ENCODE results near the gene SUV39H1. TPM values are rescaled to one million over a fixed set of nuclear protein-coding genes. Genes with fewer than 3 reads are reported as not detected.

Gene SUV39H1
- total and polyA plus RNA-seq, 2 of the 8 experiments (the other 6 are each of a cell fraction or from before 2014, with no cell fraction given) = 14.8 to 27.8 TPM

- POLR2A ChIA-PET (ENCODE audit: partially characterized antibody) = interaction anchor here (1.2 kb wide), 1 partner anchor 10 kb away, joined by 5 read pairs; no protein-coding TSS in a partner anchor
- H3K79me2 ChIP-seq (ENCODE audit: control insufficient read depth in 1 of 2, insufficient read depth in 2 of 2, low read length in 2 of 2) = no peaks in the 10 kb centered on the region
- no peak for DNase-seq (ENCODE audit: low read depth in 1 of 2, low spot score in 2 of 2)
- H3K23me2 ChIP-seq (ENCODE audit: low read depth, low read length) = no peaks in the 10 kb centered on the region
- no peak for FAIRE-seq
- H3K4ac ChIP-seq (replicated peaks; ENCODE audit: insufficient read length, low read depth, low read length) = no peak overlapping the region
- no peak overlapping the region for H4K8ac ChIP-seq (ENCODE audit: extremely low read depth, insufficient read depth, low read length)
- no peak overlapping the region for H2BK12ac ChIP-seq (ENCODE audit: low read depth, low read length)
- no peaks in the 10 kb centered on the region for H4K20me1 ChIP-seq (replicated peaks in 1 of 2; ENCODE audit: control insufficient read depth in 1 of 2, insufficient read depth in 2 of 2, low read length in 2 of 2)
- H2AFZ ChIP-seq (ENCODE audit: low read length) = no peak overlapping the region
- no peaks in the 10 kb centered on the region for H3K4me1 ChIP-seq (replicated peaks in 1 of 4; ENCODE audit: control insufficient read depth in 3 of 4, insufficient read depth in 4 of 4, low read length in 3 of 4)
- no peak overlapping the region for H2BK20ac ChIP-seq (ENCODE audit: low read length)
- no peak overlapping the region for H3K4me3 ChIP-seq (ENCODE audit: extremely low read depth in 1 of 4, insufficient read depth in 2 of 4, low read depth in 3 of 4, low read length in 4 of 4)
- H3K23ac ChIP-seq (ENCODE audit: insufficient read length) = no peak overlapping the region
- no peaks in the 10 kb centered on the region for H3K9me3 ChIP-seq (ENCODE audit: insufficient read depth in 2 of 2, low read depth in 1 of 2, low read length in 1 of 2)
- H4K5ac ChIP-seq (ENCODE audit: insufficient read length, low read depth, low read length) = no peak overlapping the region
- no peak overlapping the region for H4K91ac ChIP-seq (replicated peaks; ENCODE audit: insufficient read length, low read length)
- no peak for TF ChIP-seq HDAC2 (IDR thresholded peaks at IDR 0.05; ENCODE audit: borderline replicate concordance in 1 of 2, low read depth in 2 of 2, low read length in 2 of 2)
- no peak for TF ChIP-seq SP2 (IDR thresholded peaks at IDR 0.05; ENCODE audit: low read length)
- no peak for TF ChIP-seq BRCA1 (IDR thresholded peaks at IDR 0.05; ENCODE audit: low read depth, low read length)
- no peak for TF ChIP-seq MAFK (IDR thresholded peaks at IDR 0.05; ENCODE audit: low read depth, low read length)
- no peak for TF ChIP-seq RFX5 (IDR thresholded peaks at IDR 0.05; ENCODE audit: borderline replicate concordance, low read depth, low read length)
- no peak for TF ChIP-seq SP1 (IDR thresholded peaks at IDR 0.05; ENCODE audit: low read depth, low read length)
- no peak for TF ChIP-seq ASH2L (IDR thresholded peaks at IDR 0.05; ENCODE audit: low read length)
- no peak overlapping the region for H3K4me2 ChIP-seq (ENCODE audit: insufficient read depth in 1 of 2, low read depth in 2 of 2, low read length in 2 of 2)
- no peak overlapping the region for H2AK5ac ChIP-seq (ENCODE audit: low read depth, low read length)
- H2BK15ac ChIP-seq (ENCODE audit: low read length) = no peak overlapping the region
- H2BK120ac ChIP-seq (replicated peaks; ENCODE audit: low read depth, low read length) = no peak overlapping the region
- no peaks in the 10 kb centered on the region; a peak in 1 of 7 replicates for H3K27me3 ChIP-seq (replicated peaks in 1 of 4; ENCODE audit: control insufficient read depth in 3 of 4, extremely low read depth in 1 of 4, insufficient read depth in 3 of 4, low read length in 3 of 4)
- no peaks in the 10 kb centered on the region for H3K36me3 ChIP-seq (ENCODE audit: control insufficient read depth in 2 of 4, insufficient read depth in 4 of 4, low read length in 3 of 4)
- no peak overlapping the region for H3K56ac ChIP-seq (replicated peaks; ENCODE audit: insufficient read length, low read depth, low read length)
- CTCF ChIA-PET (ENCODE audit: partially characterized antibody) = no interaction called here
- no peak overlapping the region for H3K18ac ChIP-seq (ENCODE audit: extremely low read depth, low read length)
- H3K14ac ChIP-seq (ENCODE audit: insufficient read length) = no peak overlapping the region
- H2BK5ac ChIP-seq (ENCODE audit: low read depth, low read length) = no peak overlapping the region
- H3K27ac ChIP-seq (ENCODE audit: low read depth, low read length) = no peak overlapping the region
- no peak overlapping the region for H3K9ac ChIP-seq (replicated peaks in 1 of 4; ENCODE audit: extremely low read depth in 1 of 4, low read depth in 3 of 4, low read length in 3 of 4)
- no peaks in the 10 kb centered on the region for H3K79me1 ChIP-seq (ENCODE audit: low read depth, low read length)
- WGBS, 2 experiments (ENCODE audit: extremely low coverage in 1 of 2, insufficient coverage in 1 of 2, insufficient read length in 1 of 2, insufficient replicate concordance in 2 of 2, low coverage in 1 of 2, low lambda C conversion rate in 2 of 2, missing lambda C conversion rate in 1 of 2) = 90% methylated on average over 3 of the region's 4 CpGs; no CpG with 5 or more reads in 1 of the 2 experiments
Measured at GRCh38 chrX:48720577-48721250, 24.2 kb downstream of the SUV39H1 start.
